Fibroblast of skin of left quadriceps (primary cell): Measurements from ENCODE around the gene SLX1A.
"Not testable (repeated sequence)": the region's sequence is repeated elsewhere in the genome, so short reads cannot be mapped to it uniquely, and the experiment has no call there.

Experiments
- DNase-seq, 2 experiments: peaks; one replicate each; pipeline ENCODE4 v3.0.0-alpha.2; 2013; ENCODE audit warnings: low read depth in 2 of 2

SLX1A gene

GRCh38 chr16:30193615-30194014 is at the start of gene SLX1A, which contains the start of gene BOLA2B:
SLX1A (plus strand) TSS chr16:30193875; CDS start chr16:30194085, 210 bp downstream.
BOLA2B (minus strand) TSS chr16:30193666; CDS start chr16:30193595, 71 bp downstream.
- DNase-seq: not testable (repeated sequence)

GRCh38 chr16:30144017-30144416 is 49.7 kb upstream of the SLX1A start:
- no peak for DNase-seq

- DNase-seq: no peak
These were observed 48.8 kb upstream of the SLX1A start for GRCh38 chr16:30144917-30145316.

GRCh38 chr16:30145657-30146056 is 48.0 kb upstream of the SLX1A start:
- DNase-seq: no peak

- DNase-seq: no peak
These were observed 45.7 kb upstream of the SLX1A start for GRCh38 chr16:30147843-30148510.

GRCh38 chr16:30149250-30149930 is 44.3 kb upstream of the SLX1A start:
- DNase-seq: no peak

- DNase-seq: no peak
These were observed 42.6 kb upstream of the SLX1A start for GRCh38 chr16:30151091-30151490.

- no peak for DNase-seq
These were observed 41.2 kb upstream of the SLX1A start for GRCh38 chr16:30152517-30152916.

GRCh38 chr16:30155188-30155587 is 38.5 kb upstream of the SLX1A start:
- no peak for DNase-seq

- no peak for DNase-seq
These were observed 36.5 kb upstream of the SLX1A start for GRCh38 chr16:30157214-30157613.

- no peak for DNase-seq
These were observed 30.1 kb upstream of the SLX1A start for GRCh38 chr16:30163538-30163937.

GRCh38 chr16:30166202-30166902 is 27.3 kb upstream of the SLX1A start:
- no peak for DNase-seq

GRCh38 chr16:30168746-30169145 is 24.9 kb upstream of the SLX1A start:
- DNase-seq: not testable (repeated sequence)

GRCh38 chr16:30169416-30169815 is 24.3 kb upstream of the SLX1A start:
- not testable (repeated sequence) for DNase-seq

- DNase-seq: not testable (repeated sequence)
These were observed 23.5 kb upstream of the SLX1A start for GRCh38 chr16:30170145-30170544.

GRCh38 chr16:30173054-30173453 is 20.6 kb upstream of the SLX1A start:
- DNase-seq: no peak

- not testable (repeated sequence) for DNase-seq
These were observed 16.8 kb upstream of the SLX1A start for GRCh38 chr16:30176876-30177275.

- DNase-seq: no peak
These were observed 14.5 kb upstream of the SLX1A start for GRCh38 chr16:30179195-30179594.

- no peak for DNase-seq
These were observed 13.7 kb upstream of the SLX1A start for GRCh38 chr16:30179931-30180330.

GRCh38 chr16:30180741-30181140 is 12.9 kb upstream of the SLX1A start:
- no peak for DNase-seq

GRCh38 chr16:30183233-30184095 is 10.2 kb upstream of the SLX1A start, which contains the start of gene CORO1A:
CORO1A (plus strand) TSS chr16:30183602; CDS start chr16:30185210, 1,608 bp downstream.
- DNase-seq: peak; percentile 34 to 37
